H9 (cell line): ENCODE measurements around the gene ATP6V1G3. TPM values are rescaled to one million over a fixed set of nuclear protein-coding genes. Genes with fewer than 3 reads are reported as not detected.

Experiments used
- DNase-seq: peaks from one replicate; pipeline ENCODE4 v3.0.0-alpha.2; 2017
- H2AFZ ChIP-seq: one replicate; pipeline ENCODE4 v1.6.1; 2013; ENCODE audit warnings: mild to moderate bottlenecking, low read length, control low read depth, moderate library complexity
- H2AK5ac ChIP-seq: 2 replicates; pipeline ENCODE4 v1.6.1; 2013; ENCODE audit warnings: low read length, control low read depth, mixed read lengths; ENCODE audit not compliant: insufficient read length
- H2BK120ac ChIP-seq: one replicate; pipeline ENCODE4 v1.6.1; 2013; ENCODE audit warnings: low read depth, mild to moderate bottlenecking, low read length, control low read depth, inconsistent platforms; ENCODE audit not compliant: poor library complexity, severe bottlenecking
- H2BK12ac ChIP-seq: 2 replicates; pipeline ENCODE4 v1.6.1; 2013; ENCODE audit warnings: low read length, control low read depth, mixed read lengths, low read depth; ENCODE audit not compliant: insufficient read length
- H2BK15ac ChIP-seq: 2 replicates; pipeline ENCODE4 v1.6.1; 2013; ENCODE audit warnings: low read depth, low read length, control low read depth
- H2BK20ac ChIP-seq: one replicate; pipeline ENCODE4 v1.6.1; 2013; ENCODE audit warnings: low read depth, mild to moderate bottlenecking, low read length, control low read depth, inconsistent platforms; ENCODE audit not compliant: poor library complexity, severe bottlenecking
- H2BK5ac ChIP-seq: 2 replicates; pipeline ENCODE4 v1.6.1; 2013; ENCODE audit warnings: low read length, control low read depth, mixed read lengths; ENCODE audit not compliant: insufficient read length
- H3K14ac ChIP-seq: 2 replicates; pipeline ENCODE4 v1.6.1; 2013; ENCODE audit warnings: low read length, control low read depth; ENCODE audit not compliant: insufficient read depth
- H3K18ac ChIP-seq: 2 replicates; pipeline ENCODE4 v1.6.1; 2013; ENCODE audit warnings: low read depth, mild to moderate bottlenecking, mixed read lengths, low read length, control low read depth; ENCODE audit not compliant: insufficient read length
- H3K23ac ChIP-seq: 2 replicates; pipeline ENCODE4 v1.6.1; 2013; ENCODE audit warnings: low read length, control low read depth, mixed read lengths, low read depth; ENCODE audit not compliant: insufficient read length
- H3K23me2 ChIP-seq: 2 replicates; pipeline ENCODE4 v1.6.1; 2013; ENCODE audit warnings: low read depth, mild to moderate bottlenecking, mixed read lengths, low read length, control low read depth; ENCODE audit not compliant: insufficient read length, poor library complexity, severe bottlenecking
- H3K27ac ChIP-seq: 2 replicates; pipeline ENCODE4 v1.5.1; 2013; ENCODE audit warnings: low read length, control low read depth, mixed read lengths, low read depth; ENCODE audit not compliant: insufficient read length
- H3K27me3 ChIP-seq: 2 replicates; pipeline ENCODE4 v1.6.1; 2013; ENCODE audit warnings: low read length, control low read depth, inconsistent platforms; ENCODE audit not compliant: insufficient read depth
- H3K4ac ChIP-seq: 2 replicates; pipeline ENCODE4 v1.6.1; 2013; ENCODE audit warnings: low read depth, mild to moderate bottlenecking, control low read depth, inconsistent platforms, low read length, moderate library complexity
- H3K4me1 ChIP-seq: 2 replicates; pipeline ENCODE4 v1.6.1; 2013; ENCODE audit warnings: low read length, control low read depth, inconsistent platforms; ENCODE audit not compliant: insufficient read depth
- H3K4me2 ChIP-seq: 2 replicates; pipeline ENCODE4 v1.6.1; 2013; ENCODE audit warnings: low read length, control low read depth, mixed read lengths; ENCODE audit not compliant: insufficient read length, insufficient read depth
- H3K56ac ChIP-seq: 2 replicates; pipeline ENCODE4 v1.6.1; 2013; ENCODE audit warnings: low read depth, mild to moderate bottlenecking, mixed read lengths, low read length, control low read depth; ENCODE audit not compliant: insufficient read length
- H3K79me1 ChIP-seq: 2 replicates; pipeline ENCODE4 v1.6.1; 2013; ENCODE audit warnings: low read depth, mild to moderate bottlenecking, moderate library complexity, low read length, control low read depth, inconsistent platforms; ENCODE audit not compliant: insufficient read depth, poor library complexity, severe bottlenecking
- H3K79me2 ChIP-seq: 2 replicates; pipeline ENCODE4 v1.6.1; 2013; ENCODE audit warnings: low read length, control low read depth, inconsistent platforms; ENCODE audit not compliant: insufficient read depth
- H3K9ac ChIP-seq: 2 replicates; pipeline ENCODE4 v1.6.1; 2013; ENCODE audit warnings: low read length, control low read depth, mixed read lengths; ENCODE audit not compliant: insufficient read length; ENCODE audit errors: extremely low read depth
- H3K9me3 ChIP-seq: one replicate; pipeline ENCODE4 v1.6.1; 2013; ENCODE audit warnings: low read depth, low read length, inconsistent platforms; ENCODE audit not compliant: control insufficient read depth
- H3T11ph ChIP-seq: one replicate; pipeline ENCODE4 v1.6.1; 2013; ENCODE audit warnings: mild to moderate bottlenecking, low read length, control low read depth, inconsistent platforms
- H4K20me1 ChIP-seq: one replicate; pipeline ENCODE4 v1.6.1; 2013; ENCODE audit not compliant: control insufficient read depth, insufficient read length, insufficient read depth
- H4K5ac ChIP-seq: 2 replicates; pipeline ENCODE4 v1.6.1; 2013; ENCODE audit warnings: low read depth, mild to moderate bottlenecking, mixed read lengths, low read length, control low read depth; ENCODE audit not compliant: insufficient read length
- H4K8ac ChIP-seq: replicated peaks from 2 replicates; pipeline ENCODE4 v1.6.1; 2013; ENCODE audit warnings: low read length, control low read depth, mixed read lengths, low read depth; ENCODE audit not compliant: insufficient read length
- H4K91ac ChIP-seq: 2 replicates; pipeline ENCODE4 v1.6.1; 2013; ENCODE audit warnings: low read depth, mild to moderate bottlenecking, moderate library complexity, mixed read lengths, low read length, control low read depth; ENCODE audit not compliant: insufficient read length
- H3K27ac Mint-ChIP-seq, 3 experiments: 2 replicates in 2 of 3; 3 replicates in 1 of 3; pipeline ENCODE4 v1.8.0; 2020 to 2021; ENCODE audit warnings: mixed read lengths in 3 of 3, mild to moderate bottlenecking in 1 of 3, moderate library complexity in 1 of 3
- H3K27me3 Mint-ChIP-seq: 2 replicates; pipeline ENCODE4 v1.8.0; 2021; ENCODE audit warnings: low read depth, mild to moderate bottlenecking, moderate library complexity, mixed read lengths
- H3K36me3 Mint-ChIP-seq, 3 experiments: 2 replicates in 2 of 3; 3 replicates in 1 of 3; pipeline ENCODE4 v1.8.0; 2020 to 2021; ENCODE audit warnings: low read depth in 3 of 3, mixed read lengths in 3 of 3; ENCODE audit not compliant: insufficient read depth in 1 of 3
- H3K4me1 Mint-ChIP-seq, 2 experiments: 2 replicates each; pipeline ENCODE4 v1.8.0; 2020; ENCODE audit warnings: mixed read lengths in 2 of 2
- H3K4me3 Mint-ChIP-seq, 2 experiments: 2 replicates in 1 of 2; 3 replicates in 1 of 2; pipeline ENCODE4 v1.8.0; 2020 to 2021; ENCODE audit warnings: mild to moderate bottlenecking in 2 of 2, mixed read lengths in 2 of 2, moderate library complexity in 1 of 2
- H3K9me3 Mint-ChIP-seq, 2 experiments: 2 replicates in 1 of 2; 3 replicates in 1 of 2; pipeline ENCODE4 v1.8.0; 2020; ENCODE audit warnings: mild to moderate bottlenecking in 2 of 2, mixed read lengths in 2 of 2, moderate library complexity in 1 of 2
- CTCF ChIP-seq: fragments of 200-600 bp; sonication (generic); conservative IDR thresholded peaks from 3 replicates; pipeline ENCODE4 v1.8.0; 2021; ENCODE audit warnings: antibody characterized with exemption, mild to moderate bottlenecking
- WGBS: extraction: QIAGEN DNeasy Blood & Tissue Kit; methylation state at CpG from one replicate; pipeline ENCODE4 v1.1.7; 2013; ENCODE audit warnings: missing lambda C conversion rate, low lambda C conversion rate, mixed read lengths; ENCODE audit not compliant: insufficient read length; ENCODE audit errors: extremely low coverage; 5-methylcytosine and 5-hydroxymethylcytosine counted together
- total RNA-seq: library from RNA; stranded (reverse); gene quantifications from 2 replicates; pipeline ENCODE4 v1.2.1, GENCODE V29; 2021

The ATP6V1G3 gene
- total RNA-seq, 1 experiment from 2014 or later: not detected

DNA sequence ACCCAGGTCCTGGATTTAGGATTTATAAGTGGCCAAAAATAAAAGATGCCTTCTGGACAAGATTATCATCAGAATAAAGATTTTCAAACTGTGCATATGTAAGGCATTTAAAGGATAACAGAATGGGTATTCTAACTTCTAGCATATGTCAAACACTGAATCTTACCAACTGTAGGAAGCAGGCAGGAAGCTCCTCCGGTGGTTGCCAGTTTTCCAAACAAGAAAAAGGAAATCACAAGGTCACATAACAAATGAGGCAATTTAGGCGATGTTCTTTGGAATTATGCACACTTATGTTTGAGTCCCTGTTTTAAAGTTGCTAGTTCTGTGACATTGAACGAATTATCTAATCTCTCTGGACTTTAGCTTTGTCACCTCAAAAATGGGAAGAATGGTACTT is 48.9 kb downstream of the ATP6V1G3 start:
- H3K4me1 ChIP-seq: no peaks in the 10 kb centered on the region
- no peak overlapping the region for H2BK5ac ChIP-seq
- no peaks in the 10 kb centered on the region for H3K9me3 ChIP-seq
- Mint-ChIP-seq H3K4me1 (no peaks in the 10 kb centered on the region; a peak in 1 of 4 replicates), H3K27me3 (no peaks in the 10 kb centered on the region), H3K36me3 (no peaks in the 10 kb centered on the region), H3K27ac (no peak overlapping the region), H3K4me3 (no peak overlapping the region), H3K9me3 (no peaks in the 10 kb centered on the region)
- H3K27ac ChIP-seq: no peak overlapping the region
- no peaks in the 10 kb centered on the region for H3K27me3 ChIP-seq
- no peaks in the 10 kb centered on the region for H3K23me2 ChIP-seq
- H3K14ac ChIP-seq: no peak overlapping the region
- H2AK5ac ChIP-seq: no peak overlapping the region
- no peak overlapping the region for H2BK120ac ChIP-seq
- H3K4ac ChIP-seq: no peak overlapping the region
- no peak overlapping the region for H2AFZ ChIP-seq
- H3T11ph ChIP-seq: no peak overlapping the region
- H3K18ac ChIP-seq: no peak overlapping the region
- H3K79me2 ChIP-seq: no peaks in the 10 kb centered on the region
- H4K91ac ChIP-seq: no peak overlapping the region
- no peak overlapping the region for H2BK20ac ChIP-seq
- no peak overlapping the region for H3K56ac ChIP-seq
- H3K23ac ChIP-seq: no peak overlapping the region
- H4K8ac ChIP-seq: no peak overlapping the region
- H2BK15ac ChIP-seq: no peak overlapping the region
- TF ChIP-seq CTCF: no peak
- H4K20me1 ChIP-seq: no peaks in the 10 kb centered on the region
- H3K79me1 ChIP-seq: no peaks in the 10 kb centered on the region
- no peak overlapping the region for H3K9ac ChIP-seq
- no peak overlapping the region for H2BK12ac ChIP-seq
- no CpG with 5 or more reads among the region's 3 CpGs for WGBS
- no peak for DNase-seq
- H3K4me2 ChIP-seq: no peak overlapping the region
- H4K5ac ChIP-seq: no peak overlapping the region
